HG02610 (cell line): ENCODE data around the gene CARM1.
"Not testable (repeated sequence)": the region's sequence is repeated elsewhere in the genome, so short reads cannot be mapped to it uniquely, and the experiment has no call there.

Experiments used
- ATAC-seq: cut with Tn5 transposase; IDR thresholded peaks from one replicate; pipeline ENCODE4 v1.9.1; 2021; ENCODE audit warnings: mild to moderate bottlenecking, moderate library complexity; ENCODE audit not compliant: unreplicated experiment

Gene CARM1

DNA sequence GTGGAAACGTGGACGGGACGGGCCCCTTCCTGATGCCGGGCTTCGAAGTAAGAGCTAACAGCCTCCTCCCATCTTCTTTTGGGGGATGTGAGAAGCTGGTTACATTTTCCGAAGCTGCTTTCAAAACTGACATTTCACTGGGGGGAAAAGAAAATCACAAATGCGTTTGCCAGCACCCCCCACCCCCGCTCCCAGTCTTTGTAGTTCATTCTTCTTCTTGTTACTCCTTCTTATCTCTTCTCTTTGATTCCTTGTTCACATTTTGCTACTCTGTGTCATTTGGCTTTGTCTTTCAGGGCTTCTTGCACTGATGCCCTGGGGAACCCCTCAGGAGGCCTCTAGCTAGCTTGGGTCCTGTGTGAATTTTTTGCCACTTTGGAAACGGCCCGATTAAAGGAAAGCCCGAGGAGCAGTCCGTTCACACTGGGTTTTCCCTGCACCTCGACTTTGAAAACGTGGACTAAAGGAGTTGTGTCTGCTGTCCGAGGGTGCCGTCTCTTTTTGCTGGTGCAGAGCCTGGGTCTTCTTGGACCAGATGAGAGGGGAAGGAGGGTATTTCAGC is 1.3 kb downstream of the CARM1 start:
- no peak for ATAC-seq

DNA sequence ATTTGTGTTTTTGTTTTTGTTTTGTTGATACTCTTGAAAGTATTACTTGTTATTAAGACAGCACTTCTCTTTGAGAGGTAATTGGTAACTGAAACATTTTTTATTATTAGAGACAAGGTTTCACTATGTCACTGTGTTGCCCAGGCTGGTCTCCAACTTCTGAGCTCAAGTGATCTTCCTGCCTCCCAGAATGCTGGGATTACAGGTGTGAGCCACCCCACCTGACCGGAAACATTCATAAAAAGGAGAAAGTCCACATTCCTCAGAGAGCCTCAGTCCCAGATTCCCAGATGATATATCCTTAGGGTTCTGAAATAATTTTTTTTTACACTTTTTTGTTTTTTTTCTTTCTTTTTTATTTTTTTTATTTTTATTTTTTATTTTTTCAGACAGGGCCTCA is 2.7 kb downstream of the CARM1 start:
- ATAC-seq, result no peak

DNA sequence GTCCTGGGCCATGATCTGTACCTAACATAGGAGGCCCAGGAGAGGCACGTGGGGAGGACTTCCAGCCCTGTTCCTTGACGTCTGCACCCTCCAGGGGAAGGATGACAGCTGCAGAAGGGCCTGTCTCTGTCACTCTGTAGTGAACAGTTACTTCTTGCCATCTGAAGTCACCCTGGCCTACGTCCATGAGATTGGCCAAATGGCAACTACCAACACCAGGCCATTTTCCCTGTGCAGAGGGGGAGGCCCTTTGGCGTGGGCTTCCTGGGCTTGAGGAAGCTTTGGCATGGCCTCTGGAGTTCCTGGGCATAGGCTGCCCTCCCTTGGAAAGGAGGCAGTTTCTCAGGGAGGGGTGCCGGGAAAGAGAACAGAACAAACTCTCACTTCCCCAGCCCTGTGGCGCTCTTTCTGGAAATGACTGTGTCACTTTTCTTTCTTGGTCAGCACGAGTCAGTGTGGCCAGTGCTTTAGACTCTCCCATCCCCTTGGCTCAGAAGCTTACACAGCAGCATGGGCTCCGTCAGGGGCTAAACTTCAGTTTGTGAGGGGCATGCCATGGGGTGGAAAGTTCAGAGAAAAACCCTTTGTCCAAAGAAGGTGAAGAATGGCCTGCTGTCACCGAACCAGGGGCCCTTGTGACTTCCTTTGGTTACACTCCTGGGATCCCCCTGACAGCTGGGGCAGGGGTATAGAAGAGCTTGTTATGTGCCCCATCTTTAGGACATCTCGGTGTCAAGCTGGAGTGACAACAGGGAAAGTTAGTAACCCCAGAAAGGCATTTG is 5.3 kb downstream of the CARM1 start:
- peak; percentile 65 for ATAC-seq

DNA sequence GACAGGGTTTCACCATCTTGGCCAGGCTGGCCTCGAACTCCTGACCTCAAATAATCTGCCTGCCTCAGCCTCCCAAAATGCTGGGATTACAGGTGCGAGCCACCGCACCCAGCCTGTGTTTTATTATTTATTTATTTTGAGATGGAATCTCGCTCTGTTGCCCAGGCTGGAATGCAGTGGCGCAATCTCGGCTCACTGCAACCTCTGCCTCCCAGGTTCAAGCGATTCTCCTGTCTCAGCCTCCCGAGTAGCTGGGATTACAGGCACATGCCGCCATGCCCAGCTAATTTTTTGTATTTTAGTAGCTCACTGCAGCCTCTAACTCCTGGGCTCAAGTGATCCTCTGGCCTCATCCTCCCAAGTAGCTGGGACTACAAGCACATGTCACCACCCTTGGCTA is 6.3 kb downstream of the CARM1 start:
- not testable (repeated sequence) for ATAC-seq

DNA sequence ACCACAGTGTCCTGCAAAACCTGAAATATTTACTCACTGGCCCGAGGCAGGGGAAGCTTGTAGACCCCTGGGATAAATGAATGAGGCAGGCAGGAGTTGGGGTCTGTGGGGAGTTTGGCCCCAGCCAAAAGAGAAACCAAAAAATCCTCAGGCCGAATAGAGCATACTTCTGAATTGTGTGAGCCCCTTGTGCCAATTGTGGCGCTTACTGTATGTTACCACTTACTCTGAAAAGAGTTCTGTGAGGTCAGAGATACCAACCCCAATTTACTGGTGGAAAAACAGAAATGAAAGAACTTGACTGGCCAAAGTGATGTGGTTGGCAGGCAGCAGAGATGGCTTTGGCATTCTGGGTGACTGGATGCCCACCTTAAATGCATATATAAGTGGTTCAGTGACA is 6.9 kb downstream of the CARM1 start:
- no peak for ATAC-seq

DNA sequence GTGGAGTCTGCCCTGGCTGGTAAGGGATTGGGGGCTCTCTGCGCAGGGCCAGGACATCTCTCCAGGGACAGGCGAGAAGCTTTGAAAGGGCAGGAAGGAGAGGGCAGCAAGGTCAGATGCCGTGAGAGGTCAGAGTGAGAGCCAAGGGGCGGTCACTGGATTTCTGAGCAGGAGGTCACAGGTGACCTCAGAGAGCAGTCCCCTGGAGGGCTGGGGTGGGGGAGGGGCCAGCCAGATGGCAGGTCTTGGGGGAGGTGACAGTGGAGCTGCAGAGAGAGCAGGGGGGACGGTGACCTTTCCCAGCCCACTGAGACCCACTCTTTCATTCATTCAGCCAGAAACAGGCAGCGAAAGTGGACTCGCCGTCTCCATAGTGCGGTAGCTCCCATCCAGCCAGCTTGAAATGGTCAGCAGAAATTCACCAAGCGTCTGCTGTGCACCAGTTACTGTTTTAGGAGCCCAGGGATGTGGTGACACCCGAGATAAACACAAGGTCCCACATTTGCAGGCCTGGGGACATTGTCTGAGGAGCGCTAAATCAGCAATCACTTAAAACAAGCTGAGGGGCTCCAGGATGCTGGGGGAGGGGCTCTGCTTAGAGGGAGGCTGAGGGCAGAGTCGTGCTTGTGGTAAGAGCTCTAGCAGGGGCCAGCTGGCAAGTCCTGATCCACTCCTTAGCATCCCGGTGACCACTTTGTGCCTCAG is 10.2 kb downstream of the CARM1 start:
- ATAC-seq, result no peak

DNA sequence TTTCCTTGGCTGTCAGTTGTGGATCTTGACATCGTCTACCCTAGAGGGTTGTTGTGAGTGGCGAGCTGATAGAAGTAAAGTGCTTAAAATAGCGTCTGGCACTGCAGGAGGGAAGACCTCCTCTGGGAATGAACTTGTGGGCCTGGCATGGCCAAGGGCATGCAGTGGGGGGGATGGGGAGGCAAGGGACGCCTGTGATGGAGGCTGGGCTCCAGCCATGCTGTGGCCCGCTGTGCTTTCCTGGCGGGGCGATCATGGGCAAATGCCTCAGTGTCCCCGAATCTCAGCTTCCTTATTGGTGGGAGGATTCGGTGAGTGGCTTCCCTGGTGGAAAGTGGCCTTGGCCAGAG is 10.7 kb downstream of the CARM1 start:
- ATAC-seq, result no peak

DNA sequence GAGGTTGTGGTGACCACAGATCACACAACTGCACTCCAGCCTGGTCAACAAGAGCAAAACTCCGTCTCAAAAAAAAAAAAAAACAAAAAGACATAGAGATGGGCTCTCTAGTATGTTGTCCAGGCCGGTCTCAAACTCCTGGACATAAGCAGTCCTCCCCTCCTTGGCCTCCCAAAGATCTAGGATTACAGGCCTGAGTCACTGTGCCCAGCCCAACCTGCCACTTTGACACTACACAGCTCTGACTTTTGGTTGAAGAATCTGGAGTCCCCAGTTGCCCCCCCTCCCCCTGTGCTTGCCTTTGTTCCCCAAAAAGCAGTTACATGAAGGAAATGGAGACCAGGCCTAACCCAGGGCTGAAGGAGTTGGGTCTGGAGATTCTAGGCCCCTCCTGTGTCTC is 12.9 kb downstream of the CARM1 start:
- no peak for ATAC-seq

DNA sequence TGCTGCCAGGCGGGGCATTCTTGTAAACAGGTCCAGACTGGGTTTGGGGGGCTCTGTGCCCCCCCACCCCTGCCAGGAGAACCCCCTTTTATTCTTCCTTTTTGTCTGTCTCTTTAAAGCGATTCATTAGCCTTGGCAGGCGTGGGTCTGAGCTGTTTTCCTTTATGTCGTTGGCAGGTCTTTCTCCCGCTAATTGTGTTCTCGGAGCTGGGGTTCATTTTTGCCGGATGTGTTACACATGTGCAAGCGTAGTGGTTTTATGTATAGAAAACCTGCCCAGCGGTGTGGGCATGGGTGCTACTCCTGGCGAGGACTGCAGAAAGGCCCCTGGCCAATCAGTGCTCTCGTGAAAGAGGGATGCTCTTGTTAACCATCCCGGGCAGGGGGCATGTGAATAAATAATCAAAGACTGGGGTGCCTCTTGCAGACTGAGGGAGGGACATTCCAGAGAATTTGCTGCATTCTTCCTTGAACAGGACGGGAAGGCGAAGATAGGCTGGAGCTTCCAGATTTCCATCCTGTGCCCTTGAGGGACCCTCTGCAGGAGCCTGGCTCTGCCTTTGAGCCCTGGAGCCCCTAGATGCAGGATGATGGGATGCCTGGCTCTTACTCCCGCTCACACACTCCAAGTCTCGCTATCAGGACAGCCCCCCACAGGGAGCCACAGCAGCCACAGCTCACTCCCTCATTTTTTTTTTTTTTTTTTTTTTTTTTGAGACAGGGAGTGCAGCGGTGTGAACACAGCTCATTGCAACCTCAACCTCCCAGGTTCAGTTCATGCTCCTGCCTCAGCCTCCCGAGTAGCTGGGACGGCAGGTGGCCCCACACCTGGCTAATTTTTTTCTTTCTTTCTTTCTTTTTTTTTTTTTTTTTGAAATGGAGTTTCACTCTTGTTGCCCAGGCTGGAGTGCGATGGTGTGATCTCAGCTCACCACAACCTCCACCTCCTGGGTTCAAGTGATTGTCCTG is 14.1 kb downstream of the CARM1 start:
- ATAC-seq, result no peak

DNA sequence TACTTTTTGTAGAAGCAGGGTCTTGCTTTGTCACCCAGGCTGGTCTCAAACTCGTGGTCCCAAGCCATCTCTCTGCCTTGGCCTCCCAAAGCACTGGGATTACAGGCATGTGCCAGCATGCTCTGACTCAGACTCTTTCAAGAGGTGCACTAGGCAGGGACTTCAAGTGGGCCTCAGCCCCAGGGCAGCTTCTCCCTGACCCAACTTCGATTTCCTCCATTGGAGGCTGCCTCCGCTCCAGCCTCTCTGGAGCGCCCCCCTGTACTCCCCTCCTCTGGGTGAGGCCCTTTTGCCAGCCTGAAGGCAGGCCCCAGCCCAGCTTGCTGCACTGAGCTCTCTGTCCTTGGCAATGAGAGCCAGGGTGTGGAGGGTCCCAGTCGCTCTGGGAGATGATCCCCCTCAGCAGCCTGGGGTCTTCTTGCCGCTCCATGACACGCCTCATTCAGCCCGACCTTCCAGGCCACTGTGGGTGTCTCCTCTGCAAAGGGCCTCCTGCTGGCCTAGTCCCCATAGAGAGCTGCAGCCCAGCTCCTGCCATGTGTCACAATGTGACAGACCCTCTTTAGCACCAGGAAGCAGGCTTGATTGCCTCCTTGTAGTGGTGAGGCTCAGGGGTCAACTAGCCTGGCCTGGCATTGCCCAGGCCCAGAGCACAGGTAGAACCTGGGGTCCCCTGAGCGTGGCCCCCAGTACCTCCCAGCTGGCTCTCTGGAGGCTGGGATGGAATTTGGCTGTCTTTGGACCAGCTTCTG is 16.4 kb downstream of the CARM1 start:
- ATAC-seq, result no peak

DNA sequence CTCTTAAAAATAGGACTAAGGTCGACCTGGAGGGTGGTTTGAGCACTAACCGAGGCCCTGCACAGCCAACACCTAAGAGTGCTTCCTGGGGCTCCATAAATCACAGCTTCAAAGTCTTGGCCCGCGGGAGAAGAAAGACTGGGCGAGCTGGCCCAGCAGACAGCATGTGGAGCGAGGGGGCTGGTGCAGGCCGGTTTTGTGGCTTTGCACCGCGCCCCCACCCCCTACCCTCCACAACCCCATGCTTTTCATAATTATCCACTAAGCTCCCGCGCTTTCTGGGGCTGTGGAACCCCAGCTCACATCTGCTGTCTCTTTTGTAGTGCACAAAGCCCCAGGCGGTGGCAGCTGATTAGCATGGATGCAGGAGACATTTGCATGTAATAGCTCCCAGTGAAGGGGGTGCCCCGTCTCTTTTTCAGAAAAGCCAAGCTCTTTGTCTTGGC is 17.1 kb downstream of the CARM1 start:
- ATAC-seq, result no peak

DNA sequence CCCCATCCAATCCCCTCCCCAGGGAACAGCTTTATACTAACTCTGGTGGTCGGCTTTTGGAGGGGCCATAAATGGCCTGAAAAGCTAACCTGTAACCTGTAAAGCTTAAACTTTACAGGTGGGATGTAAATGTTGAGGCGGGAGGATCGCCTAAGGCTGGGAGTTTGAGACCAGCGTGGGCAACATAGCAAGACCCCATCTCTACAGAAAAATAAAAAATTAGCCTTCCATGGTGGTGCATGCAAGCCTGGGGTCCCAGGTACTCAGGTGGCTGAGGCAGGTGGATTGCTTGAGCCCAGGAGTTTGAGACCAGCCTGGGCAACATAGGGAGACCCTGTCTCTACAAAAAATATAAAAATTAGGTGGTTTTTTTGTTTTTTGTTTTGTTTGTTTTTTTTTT is 18.5 kb downstream of the CARM1 start:
- ATAC-seq, result no peak

DNA sequence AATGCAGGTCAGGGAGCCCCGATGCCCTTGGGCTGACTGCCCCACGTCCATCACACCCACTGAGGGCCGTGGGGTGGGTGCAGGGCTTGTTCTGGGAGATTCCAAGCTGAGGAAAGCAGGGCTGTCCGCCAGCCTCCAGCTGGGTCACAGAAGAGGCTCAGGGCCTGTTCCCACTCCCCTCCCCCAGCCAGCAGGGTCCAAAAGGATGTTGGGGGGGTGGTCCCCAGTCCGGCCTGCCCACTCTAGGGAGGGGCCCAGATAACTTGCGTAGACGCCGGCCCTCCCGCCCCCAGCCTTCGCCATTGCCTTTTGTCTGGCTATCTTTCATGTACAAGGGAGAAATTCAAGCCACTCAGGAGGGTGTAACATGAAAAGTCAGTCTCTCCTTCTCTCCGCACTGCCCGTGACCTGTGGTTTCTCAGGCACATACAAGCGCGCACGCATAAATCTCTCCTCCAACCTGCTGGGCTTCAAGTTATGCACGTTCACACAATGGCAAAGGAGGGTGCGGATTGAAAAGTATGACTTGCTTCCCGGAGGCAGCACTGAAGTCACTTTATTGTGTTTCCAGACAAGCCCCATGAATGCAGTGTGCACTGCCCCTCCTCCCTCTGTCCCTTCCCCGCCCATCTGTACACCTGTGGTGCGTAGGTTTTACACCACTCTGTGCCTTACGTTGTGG is 20.2 kb downstream of the CARM1 start:
- no peak for ATAC-seq

DNA sequence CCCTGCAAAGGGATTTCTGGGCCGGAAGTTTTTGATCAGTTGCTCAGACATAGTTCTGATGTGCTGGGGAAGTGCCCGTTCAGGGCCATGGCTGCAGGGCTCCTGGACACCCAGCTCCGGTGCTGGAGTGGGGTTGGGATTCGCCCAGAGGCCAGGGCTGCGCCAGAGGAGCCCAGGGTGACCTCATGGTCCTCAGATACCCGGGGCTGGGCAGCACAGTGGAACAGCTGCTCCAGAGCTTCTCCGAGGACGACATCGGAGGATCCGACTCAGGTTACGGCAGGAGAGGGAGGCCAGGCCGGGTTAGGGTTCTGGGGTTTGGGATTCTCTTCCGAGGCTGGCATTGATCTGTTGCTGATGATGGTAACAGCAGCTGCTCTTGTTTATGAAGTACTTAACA is 20.9 kb downstream of the CARM1 start:
- no peak for ATAC-seq

DNA sequence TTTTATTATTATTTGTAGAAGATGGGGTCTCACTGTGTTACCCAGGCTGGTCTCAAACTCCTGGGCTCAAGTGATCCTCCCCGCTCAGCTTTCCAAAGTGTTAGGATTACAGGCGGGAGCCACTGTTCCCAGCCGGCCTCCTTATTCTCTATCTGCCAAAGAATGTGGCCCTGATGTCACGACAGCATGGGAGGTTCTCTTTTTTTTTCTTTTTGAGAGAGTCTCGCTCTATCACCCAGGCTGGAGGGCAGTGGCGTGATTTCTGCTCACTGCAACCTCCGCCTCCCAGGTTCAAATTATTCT is 23.5 kb downstream of the CARM1 start:
- no peak for ATAC-seq

DNA sequence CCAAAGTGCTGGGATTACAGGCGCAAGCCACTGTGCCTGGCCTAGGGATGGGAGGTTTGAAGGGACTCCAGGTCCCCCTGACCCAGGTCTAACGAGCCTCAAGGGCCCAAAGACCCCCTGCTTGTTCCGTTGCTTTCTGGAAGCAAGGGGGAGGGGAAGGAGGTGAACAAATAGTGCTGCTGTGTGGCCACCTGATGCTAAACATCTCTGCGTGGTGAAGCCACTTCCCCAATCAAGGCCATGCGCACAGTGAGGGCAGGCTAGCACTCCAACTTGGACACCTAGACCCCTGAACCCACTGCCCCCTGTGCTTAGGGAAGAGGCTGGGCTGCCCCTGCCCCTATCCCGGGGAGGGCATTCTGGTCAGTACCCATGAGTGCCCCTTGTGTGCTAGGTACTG is 24.0 kb downstream of the CARM1 start:
- no peak for ATAC-seq

DNA sequence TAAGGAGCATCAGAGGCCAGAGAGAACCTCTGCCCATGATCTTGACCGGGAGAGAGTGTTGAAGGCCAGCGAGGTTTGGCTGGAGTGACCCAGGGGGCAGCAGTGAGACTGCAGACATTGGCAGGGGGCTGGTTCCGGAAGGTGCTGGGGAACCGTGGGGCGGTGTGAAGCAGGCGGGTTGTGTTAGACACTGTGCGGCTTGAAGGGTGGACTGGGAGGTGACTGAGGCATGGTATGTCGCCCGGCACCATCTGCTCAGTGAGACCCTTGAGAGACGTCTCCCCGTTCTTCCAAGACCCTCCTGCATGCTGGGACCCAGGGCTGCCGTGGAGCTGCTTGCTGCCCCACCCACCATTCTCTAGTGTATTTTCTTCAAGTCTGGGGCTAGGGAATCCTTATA is 24.6 kb downstream of the CARM1 start:
- no peak for ATAC-seq

DNA sequence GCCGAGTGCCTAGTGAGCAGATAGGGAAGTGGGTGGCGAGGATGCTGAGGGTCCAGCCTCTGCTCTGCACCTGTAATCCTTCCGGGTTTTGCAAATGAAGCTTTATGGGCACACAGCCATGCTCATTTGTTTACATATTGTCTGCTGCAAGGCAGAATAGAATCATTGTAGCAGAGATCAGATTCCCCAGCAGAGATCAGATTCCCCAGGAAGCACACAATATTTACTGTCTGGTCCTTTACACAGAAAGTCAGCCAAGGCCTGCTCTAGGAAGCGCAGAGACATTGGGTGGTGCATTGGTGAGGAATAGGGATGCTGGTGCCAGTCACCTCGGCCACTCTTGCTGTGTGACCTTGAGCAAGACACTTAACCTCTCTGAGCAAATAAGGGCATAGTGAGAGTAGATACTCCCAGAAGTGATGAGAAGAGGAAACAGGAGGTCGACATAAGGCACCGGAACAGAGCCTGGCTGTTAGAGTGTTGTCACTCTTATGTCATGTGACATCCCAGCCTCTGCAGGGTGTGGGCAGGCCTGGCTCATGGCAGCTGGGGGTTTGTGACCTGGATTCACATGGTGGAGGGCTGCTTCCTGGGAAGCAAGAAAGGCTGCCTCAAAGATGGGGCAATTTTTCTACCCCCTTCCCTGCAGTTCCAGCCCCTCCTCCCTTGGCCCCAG is 25.6 kb downstream of the CARM1 start:
- no peak for ATAC-seq

DNA sequence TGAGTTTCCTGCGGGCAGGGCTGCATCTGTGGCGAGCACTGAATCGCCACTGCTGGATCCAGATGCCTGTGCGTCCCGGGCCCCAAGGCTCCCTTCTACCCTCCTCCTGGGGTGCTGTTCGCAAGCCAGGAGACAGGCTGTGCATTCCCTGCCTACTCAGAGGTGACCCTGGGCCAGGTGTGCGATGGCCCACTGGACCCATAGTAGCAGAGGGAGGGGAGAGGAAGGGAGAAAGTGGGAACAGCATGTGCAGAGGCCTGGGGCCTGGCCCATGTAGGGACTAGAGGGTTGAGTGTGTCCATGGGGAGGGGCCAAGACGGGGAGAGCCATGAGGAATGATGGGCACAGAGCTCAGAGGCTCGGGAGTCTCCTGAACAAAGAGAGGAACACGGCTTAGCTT is 27.3 kb downstream of the CARM1 start:
- ATAC-seq, result no peak
